Keratinocyte (primary cell): ENCODE data around the gene WDPCP. TPM values are rescaled to one million over a fixed set of nuclear protein-coding genes. Genes with fewer than 3 reads are reported as not detected.

Experiments used
- DNase-seq: peaks from one replicate; pipeline ENCODE4 v3.0.0-alpha.2; 2011; ENCODE audit warnings: low read depth, missing footprints, low spot score
- FAIRE-seq: peaks from 2 replicates; lab custom pipeline; 2011; peaks lifted over from hg19 to GRCh38; lab: Jason Lieb, UNC
- H2AFZ ChIP-seq: 2 replicates; pipeline ENCODE4 v1.6.0; 2012; ENCODE audit warnings: low read length, control low read depth, inconsistent platforms; ENCODE audit not compliant: control insufficient read depth
- H3K27ac ChIP-seq: 2 replicates; pipeline ENCODE4 v1.5.1; 2011; ENCODE audit warnings: low read length; ENCODE audit not compliant: control insufficient read depth, insufficient read depth
- H3K27me3 ChIP-seq: 3 replicates; pipeline ENCODE4 v1.6.0; 2011; ENCODE audit warnings: low read length; ENCODE audit not compliant: control insufficient read depth, insufficient read depth; ENCODE audit errors: extremely low read depth
- H3K36me3 ChIP-seq, 2 experiments: 2 replicates in 1 of 2; 3 replicates in 1 of 2; pipeline ENCODE4 v1.5.1; 2011; ENCODE audit warnings: low read length in 2 of 2, mild to moderate bottlenecking in 1 of 2; ENCODE audit not compliant: control insufficient read depth in 2 of 2, insufficient read depth in 2 of 2; ENCODE audit errors: extremely low read depth in 1 of 2
- H3K4me1 ChIP-seq: 3 replicates; pipeline ENCODE4 v1.5.1; 2011; ENCODE audit warnings: low read length; ENCODE audit not compliant: control insufficient read depth, insufficient read depth; ENCODE audit errors: extremely low read depth
- H3K4me2 ChIP-seq: 3 replicates; pipeline ENCODE4 v1.6.0; 2011; ENCODE audit warnings: low read depth, low read length; ENCODE audit not compliant: control insufficient read depth, insufficient read depth; ENCODE audit errors: extremely low read depth
- H3K4me3 ChIP-seq, 3 experiments: fragments of 200-600 bp in 1 of 3; sonication (generic) in 1 of 3; 2 replicates in 2 of 3; 3 replicates in 1 of 3; pipeline ENCODE4 v1.5.1; 2011 to 2016; ENCODE audit warnings: low read length in 3 of 3, mild to moderate bottlenecking in 3 of 3, control low read depth in 2 of 3, inconsistent platforms in 1 of 3, low read depth in 1 of 3, mixed read lengths in 1 of 3, mixed run types in 1 of 3, moderate library complexity in 1 of 3; ENCODE audit not compliant: control insufficient read depth in 2 of 3, insufficient read depth in 2 of 3; ENCODE audit errors: extremely low read depth in 1 of 3
- H3K79me2 ChIP-seq: 2 replicates; pipeline ENCODE4 v1.6.0; 2012; ENCODE audit warnings: low read length; ENCODE audit not compliant: control insufficient read depth, insufficient read depth
- H3K9ac ChIP-seq: 3 replicates; pipeline ENCODE4 v1.6.0; 2011; ENCODE audit warnings: low read length; ENCODE audit not compliant: control insufficient read depth, insufficient read depth; ENCODE audit errors: extremely low read depth
- H3K9me1 ChIP-seq: 3 replicates; pipeline ENCODE4 v1.6.0; 2011; ENCODE audit warnings: low read length; ENCODE audit not compliant: control insufficient read depth, insufficient read depth; ENCODE audit errors: extremely low read depth
- H3K9me3 ChIP-seq: 2 replicates; pipeline ENCODE4 v1.5.1; 2012; ENCODE audit warnings: low read depth, low read length; ENCODE audit not compliant: control insufficient read depth
- H4K20me1 ChIP-seq: 3 replicates; pipeline ENCODE4 v1.6.0; 2011; ENCODE audit warnings: low read length; ENCODE audit not compliant: control insufficient read depth, insufficient read depth; ENCODE audit errors: extremely low read depth
- CTCF ChIP-seq, 3 experiments: IDR thresholded peaks in 1 of 3; conservative IDR thresholded peaks in 1 of 3; optimal IDR thresholded peaks in 1 of 3; 2 replicates in 2 of 3; 3 replicates in 1 of 3; pipeline versions ENCODE3 to v1.5.1; 2011; ENCODE audit warnings: low read length in 3 of 3, mild to moderate bottlenecking in 3 of 3, moderate library complexity in 2 of 3, control low read depth in 1 of 3, inconsistent platforms in 1 of 3; ENCODE audit not compliant: insufficient read depth in 2 of 3; ENCODE audit errors: extremely low read depth in 1 of 3
- EZH2 ChIP-seq: IDR thresholded peaks from one replicate; pipeline ENCODE4 v1.6.1; 2012; ENCODE audit warnings: inconsistent platforms, mild to moderate bottlenecking, low read length, moderate library complexity
- dilution Hi-C: fragments of 300-500 bp; cut with MboI; formaldehyde crosslinking; loops from one replicate; pipeline ENCODE4 v1.7.0; 2020; ENCODE audit warnings: low sequenced_read_pairs; ENCODE audit not compliant: extremely low pct_ligation_motif_present
- polyA plus RNA-seq, 5 experiments: library from polyadenylated mRNA; depleted of rRNA in 3 of 5; stranded (reverse) in 3 of 5; stranded (forward) in 1 of 5; unstranded in 1 of 5; fragments of >200 nt; gene quantifications; 1 replicate in 1 of 5; 2 replicates in 3 of 5; 3 replicates in 1 of 5; pipeline versions ENCODE4 v1.2.1 to v1.2.3, GENCODE V29; 2011 to 2012; ENCODE audit warnings: missing spikeins in 2 of 5, low read depth in 1 of 5, low replicate concordance in 1 of 5

Gene WDPCP
- polyA plus RNA-seq, 1 donor (not counting 4 experiments of a cell fraction or from before 2014, with no cell fraction given) = 2.9 TPM

GRCh38 chr2:63242747-63243146 is 345.5 kb downstream of the WDPCP start:
- TF ChIP-seq CTCF (optimal IDR thresholded peaks at IDR 0.05 in 1 of 3, IDR thresholded peaks at IDR 0.05 in 1 of 3, conservative IDR thresholded peaks at IDR 0.05 in 1 of 3; ENCODE audit: extremely low read depth in 1 of 3, insufficient read depth in 2 of 3, low read length in 3 of 3) = no peak
- TF ChIP-seq EZH2 = no peak
- Histone ChIP-seq H3K4me1 (no peaks in the 10 kb centered on the region), H3K4me2 (no peak overlapping the region), H3K27me3 (no peaks in the 10 kb centered on the region), H2AFZ (no peak overlapping the region), H3K9me1 (no peaks in the 10 kb centered on the region), H3K4me3 (no peak overlapping the region), H3K9me3 (no peaks in the 10 kb centered on the region), H3K9ac (no peak overlapping the region), H3K27ac (no peak overlapping the region), H4K20me1 (no peaks in the 10 kb centered on the region), H3K36me3 (no peaks in the 10 kb centered on the region), H3K79me2 (no peaks in the 10 kb centered on the region)
- DNase-seq = no peak
- no peak for FAIRE-seq
- dilution Hi-C loops = no loop called here

DNA sequence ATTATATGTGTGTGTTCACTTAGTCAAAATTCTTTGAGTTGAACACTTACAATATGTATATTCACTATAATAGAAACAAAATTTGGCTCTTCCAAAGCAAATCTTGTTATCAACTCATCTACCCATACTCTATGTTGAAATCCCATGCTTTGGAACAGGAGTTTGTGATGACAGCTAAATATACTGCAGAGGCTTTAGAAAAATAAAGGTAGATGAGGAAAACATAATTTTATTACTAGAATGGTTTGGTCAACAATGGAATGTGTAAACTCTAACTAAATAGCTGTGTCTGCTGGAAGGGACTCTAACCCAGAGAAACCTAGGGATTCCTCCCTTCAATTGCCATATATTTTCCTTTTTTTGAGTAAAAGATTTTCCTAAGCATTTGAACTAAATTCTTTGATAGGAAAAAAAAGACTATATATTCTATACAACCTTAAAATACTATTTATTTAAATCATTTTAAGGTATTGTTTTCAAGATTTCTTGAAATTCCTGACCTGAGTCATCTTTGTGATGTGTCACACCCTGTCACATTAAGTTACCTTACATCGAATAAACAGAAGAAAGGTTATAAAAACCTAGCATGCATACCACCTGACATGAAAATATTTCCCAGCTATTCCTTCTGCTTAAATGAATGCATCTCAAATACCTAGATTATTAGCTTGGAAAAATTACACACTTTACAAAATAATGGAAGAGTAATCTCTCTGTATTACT is 362.2 kb downstream of the WDPCP start:
- H3K4me2 ChIP-seq = no peak overlapping the region
- H3K27me3 ChIP-seq = no peaks in the 10 kb centered on the region
- no peak for FAIRE-seq
- TF ChIP-seq EZH2 = no peak
- no peak for TF ChIP-seq CTCF (optimal IDR thresholded peaks at IDR 0.05 in 1 of 3, IDR thresholded peaks at IDR 0.05 in 1 of 3, conservative IDR thresholded peaks at IDR 0.05 in 1 of 3; ENCODE audit: extremely low read depth in 1 of 3, insufficient read depth in 2 of 3, low read length in 3 of 3)
- DNase-seq = no peak
- no peaks in the 10 kb centered on the region for H3K9me3 ChIP-seq
- no peaks in the 10 kb centered on the region for H3K9me1 ChIP-seq
- H3K27ac ChIP-seq = no peak overlapping the region
- no peaks in the 10 kb centered on the region for H3K79me2 ChIP-seq
- no peaks in the 10 kb centered on the region for H3K4me1 ChIP-seq
- dilution Hi-C loops = no loop called here
- H3K4me3 ChIP-seq = no peak overlapping the region
- H3K9ac ChIP-seq = no peak overlapping the region
- H4K20me1 ChIP-seq = no peaks in the 10 kb centered on the region
- H3K36me3 ChIP-seq = no peaks in the 10 kb centered on the region
- no peak overlapping the region for H2AFZ ChIP-seq
